ENCODE measurements around the gene TCF25.

DNA sequence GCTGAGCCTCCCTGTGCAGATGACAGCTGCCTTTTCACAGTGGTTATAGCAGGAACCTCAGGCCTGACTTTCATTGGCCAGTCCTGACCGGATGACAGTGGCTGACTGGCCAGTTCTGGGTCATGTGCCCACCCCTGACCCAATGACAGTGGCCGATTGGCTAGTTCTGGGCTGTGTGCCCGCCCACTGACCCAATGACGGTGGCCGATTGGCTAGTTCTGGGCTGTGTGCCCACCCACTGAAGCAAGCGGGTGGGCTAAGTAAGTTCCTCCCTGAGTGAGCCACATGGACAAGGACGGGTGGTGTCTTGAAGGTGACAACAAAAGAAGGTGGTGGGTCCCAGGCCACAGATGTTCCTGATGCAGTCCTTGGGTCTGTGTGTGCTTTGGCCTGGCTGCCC, 84.7 kb downstream of the TCF25 start:
- TF ChIP-seq EP300 (IDR thresholded peaks at IDR 0.05) = no peak
- TF ChIP-seq, protein P1, sequence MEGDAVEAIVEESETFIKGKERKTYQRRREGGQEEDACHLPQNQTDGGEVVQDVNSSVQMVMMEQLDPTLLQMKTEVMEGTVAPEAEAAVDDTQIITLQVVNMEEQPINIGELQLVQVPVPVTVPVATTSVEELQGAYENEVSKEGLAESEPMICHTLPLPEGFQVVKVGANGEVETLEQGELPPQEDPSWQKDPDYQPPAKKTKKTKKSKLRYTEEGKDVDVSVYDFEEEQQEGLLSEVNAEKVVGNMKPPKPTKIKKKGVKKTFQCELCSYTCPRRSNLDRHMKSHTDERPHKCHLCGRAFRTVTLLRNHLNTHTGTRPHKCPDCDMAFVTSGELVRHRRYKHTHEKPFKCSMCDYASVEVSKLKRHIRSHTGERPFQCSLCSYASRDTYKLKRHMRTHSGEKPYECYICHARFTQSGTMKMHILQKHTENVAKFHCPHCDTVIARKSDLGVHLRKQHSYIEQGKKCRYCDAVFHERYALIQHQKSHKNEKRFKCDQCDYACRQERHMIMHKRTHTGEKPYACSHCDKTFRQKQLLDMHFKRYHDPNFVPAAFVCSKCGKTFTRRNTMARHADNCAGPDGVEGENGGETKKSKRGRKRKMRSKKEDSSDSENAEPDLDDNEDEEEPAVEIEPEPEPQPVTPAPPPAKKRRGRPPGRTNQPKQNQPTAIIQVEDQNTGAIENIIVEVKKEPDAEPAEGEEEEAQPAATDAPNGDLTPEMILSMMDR (IDR thresholded peaks at IDR 0.05) = no peak
